ENCODE data around the gene REX1BD. TPM values are rescaled to one million over a fixed set of nuclear protein-coding genes. Genes with fewer than 3 reads are reported as not detected.
A peak's percentile ranks its signal among the peaks of the same experiment; 100 is the strongest.

The REX1BD gene
- total and polyA plus RNA-seq, 2 of the 4 experiments (the other 2 are of a cell fraction) = 14.2 to 44.6 TPM

GRCh38 chr19:18594824-18595373 is 6.3 kb downstream of the REX1BD start (continued):
- no peak for TF ChIP-seq RCOR1 (IDR thresholded peaks at IDR 0.05; ENCODE audit: insufficient replicate concordance, low read length)

GRCh38 chr19:18595475-18595874 is 6.9 kb downstream of the REX1BD start:
- H3K79me1 ChIP-seq (ENCODE audit: low read depth in 1 of 2, low read length in 2 of 2) = peaks cover 0 to 7% of the 10 kb centered on the region in 2 experiments; a peak in 2 of 4 replicates
- H3K27me3 ChIP-seq (ENCODE audit: control insufficient read depth, insufficient read depth, low read length) = no peaks in the 10 kb centered on the region; the same call in 1 of the 2 replicates
- ATAC-seq (ENCODE audit: low read depth) (no peak), DNase-seq (no peak)
- no peak overlapping the region for H3K56ac ChIP-seq (ENCODE audit: extremely low read depth, insufficient read depth, low read length)
- peak overlapping the region; percentile 42 for H2AK9ac ChIP-seq (replicated peaks; ENCODE audit: low read depth, low read length, poor library complexity)
- in situ Hi-C loops (cut with MboI; ENCODE audit: low sequenced_read_pairs) (no loop called here), dilution Hi-C loops (cut with HindIII; ENCODE audit: low sequenced_read_pairs, unreplicated experiment) (no loop called here), intact Hi-C loops (cut with micrococcal nuclease) (no loop called here)
- H4K5ac ChIP-seq (ENCODE audit: low read depth, low read length) = no peak overlapping the region
- H3K27ac ChIP-seq (ENCODE audit: insufficient read depth, low read length) = no peak overlapping the region
- no peak for TF ChIP-seq ELK1 (IDR thresholded peaks at IDR 0.05; ENCODE audit: borderline replicate concordance, low read depth, low read length)
- no peak for TF ChIP-seq RCOR1 (IDR thresholded peaks at IDR 0.05; ENCODE audit: insufficient replicate concordance, low read length)
- TF ChIP-seq RFX5 (IDR thresholded peaks at IDR 0.05; ENCODE audit: low read depth, low read length) = no peak
- no peak for TF ChIP-seq CTCF (conservative IDR thresholded peaks at IDR 0.05; ENCODE audit: low read depth, low read length)
- TF ChIP-seq MXI1 (IDR thresholded peaks at IDR 0.05; ENCODE audit: borderline replicate concordance, low read depth, low read length) = no peak
- no peak for TF ChIP-seq POLR2A (IDR thresholded peaks at IDR 0.05; ENCODE audit: low read depth, low read length)
- no peak for TF ChIP-seq BHLHE40 (IDR thresholded peaks at IDR 0.05; ENCODE audit: low read depth, low read length)
- H2AFZ ChIP-seq (replicated peaks; ENCODE audit: low read length, poor library complexity) = peak overlapping the region; percentile 43
- H3K4me3 ChIP-seq (ENCODE audit: insufficient read depth, low read depth, low read length) = no peak overlapping the region
- no peak overlapping the region for H2BK20ac ChIP-seq (ENCODE audit: low read depth, low read length)
- H3K4me1 ChIP-seq (ENCODE audit: control insufficient read depth, insufficient read depth, low read length) = 0 out of 2 replicates have a peak, but pooled peaks cover 2% of the 10 kb centered on the region
- H3K4ac ChIP-seq (ENCODE audit: low read depth, low read length) = no peak overlapping the region
- no peak overlapping the region for H2BK5ac ChIP-seq (ENCODE audit: low read depth, low read length, poor library complexity, severe bottlenecking)
- peak overlapping the region; percentile 9; the same call in 1 of the 2 replicates for H2AK5ac ChIP-seq (ENCODE audit: low read depth, low read length)
- no peak overlapping the region for H4K8ac ChIP-seq (ENCODE audit: low read depth in 2 of 2, low read length in 2 of 2)
- no peak overlapping the region for H2BK120ac ChIP-seq (ENCODE audit: low read depth, low read length)
- peaks cover 9% of the 10 kb centered on the region for H4K20me1 ChIP-seq (ENCODE audit: insufficient read depth, low read length)
- ChIA-PET POLR2A (ENCODE audit: unreplicated experiment) (no interaction called here), CTCF (interaction anchor here (3.0 kb wide), 1 partner anchor 252 kb away, joined by 12 read pairs; no protein-coding TSS in a partner anchor)
- no peak overlapping the region for H3K18ac ChIP-seq (ENCODE audit: low read depth, low read length)
- no TSS peak for BruUV-seq (replicated peaks)
- H3K14ac ChIP-seq (replicated peaks; ENCODE audit: low read depth, low read length) = no peak overlapping the region
- H3K9me3 ChIP-seq (ENCODE audit: control insufficient read depth, insufficient read depth, low read length) = no peaks in the 10 kb centered on the region
- no peak overlapping the region for H2BK15ac ChIP-seq (ENCODE audit: low read depth, low read length)
- WGBS, 2 experiments (ENCODE audit: extremely low coverage in 2 of 2, insufficient read length in 1 of 2) = 80% methylated on average over 1 of the region's 6 CpGs; no CpG with 5 or more reads in 1 of the 2 experiments
- peaks cover 4% of the 10 kb centered on the region for H3K36me3 ChIP-seq (ENCODE audit: control insufficient read depth, insufficient read depth, low read length)
- H3K4me2 ChIP-seq (ENCODE audit: low read depth, low read length) = no peak overlapping the region
- no peak overlapping the region for H3K9ac ChIP-seq (ENCODE audit: low read depth, low read length)
- no peak overlapping the region for H4K91ac ChIP-seq (ENCODE audit: insufficient read depth, low read depth, low read length)
- no peak overlapping the region for H3K23ac ChIP-seq (ENCODE audit: low read depth, low read length)
- no peaks in the 10 kb centered on the region for H3K9me1 ChIP-seq (ENCODE audit: insufficient read depth, low read length)

Measured in IMR-90 (cell line).